GM21515 (cell line): Measurements from ENCODE around the gene MGMT.

Experiments used
- ATAC-seq: cut with Tn5 transposase; IDR thresholded peaks from one replicate; pipeline ENCODE4 v1.9.1; 2021; ENCODE audit not compliant: unreplicated experiment

Gene MGMT

GRCh38 chr10:129704786-129705525 lies 237.9 kb downstream of the MGMT start:
- no peak for ATAC-seq

GRCh38 chr10:129705676-129706075 lies 238.6 kb downstream of the MGMT start:
- ATAC-seq = no peak

DNA sequence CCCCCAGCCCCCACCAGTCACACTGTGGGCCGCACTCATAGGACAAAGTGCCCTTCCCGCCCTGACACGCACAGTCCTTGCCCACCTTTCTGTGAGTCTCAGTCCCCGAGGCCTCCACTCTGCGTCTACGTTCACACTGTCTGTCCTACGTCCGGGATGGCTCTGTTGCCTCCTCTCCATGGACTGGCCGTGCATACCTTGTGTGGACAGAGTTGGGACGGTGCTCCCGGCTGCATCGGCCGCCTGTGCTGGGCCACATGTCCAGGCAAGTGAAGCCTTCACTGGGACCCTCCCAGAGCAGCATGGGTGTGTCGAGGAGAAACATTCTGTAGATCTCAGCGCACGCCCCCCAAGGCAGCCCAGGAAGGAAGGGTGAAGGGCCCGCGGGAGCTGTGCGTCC lies 239.0 kb downstream of the MGMT start:
- no peak for ATAC-seq

DNA sequence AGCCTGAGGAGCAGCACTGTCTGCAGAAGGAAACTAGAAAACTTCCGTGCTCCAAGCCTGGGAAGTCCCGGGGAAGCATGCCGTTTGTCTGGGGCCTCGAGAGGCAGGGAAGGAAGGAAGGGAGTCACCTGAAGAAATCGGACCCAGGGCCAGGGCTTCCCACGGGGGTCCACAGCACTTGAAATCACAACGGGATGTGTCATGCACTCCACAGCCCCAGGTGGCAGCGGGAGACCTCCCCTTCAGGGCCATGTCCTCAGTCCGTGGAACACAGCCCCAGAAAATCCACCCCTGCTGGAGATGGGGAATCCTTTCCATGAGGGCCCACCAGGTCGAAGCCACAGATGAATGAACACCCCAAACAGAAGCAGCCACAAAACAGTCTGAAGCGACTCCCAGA lies 239.5 kb downstream of the MGMT start:
- ATAC-seq = no peak

- ATAC-seq = no peak
These were observed 240.7 kb downstream of the MGMT start for GRCh38 chr10:129707406-129708388.

- no peak for ATAC-seq
These were observed 242.1 kb downstream of the MGMT start for GRCh38 chr10:129709101-129709500.

DNA sequence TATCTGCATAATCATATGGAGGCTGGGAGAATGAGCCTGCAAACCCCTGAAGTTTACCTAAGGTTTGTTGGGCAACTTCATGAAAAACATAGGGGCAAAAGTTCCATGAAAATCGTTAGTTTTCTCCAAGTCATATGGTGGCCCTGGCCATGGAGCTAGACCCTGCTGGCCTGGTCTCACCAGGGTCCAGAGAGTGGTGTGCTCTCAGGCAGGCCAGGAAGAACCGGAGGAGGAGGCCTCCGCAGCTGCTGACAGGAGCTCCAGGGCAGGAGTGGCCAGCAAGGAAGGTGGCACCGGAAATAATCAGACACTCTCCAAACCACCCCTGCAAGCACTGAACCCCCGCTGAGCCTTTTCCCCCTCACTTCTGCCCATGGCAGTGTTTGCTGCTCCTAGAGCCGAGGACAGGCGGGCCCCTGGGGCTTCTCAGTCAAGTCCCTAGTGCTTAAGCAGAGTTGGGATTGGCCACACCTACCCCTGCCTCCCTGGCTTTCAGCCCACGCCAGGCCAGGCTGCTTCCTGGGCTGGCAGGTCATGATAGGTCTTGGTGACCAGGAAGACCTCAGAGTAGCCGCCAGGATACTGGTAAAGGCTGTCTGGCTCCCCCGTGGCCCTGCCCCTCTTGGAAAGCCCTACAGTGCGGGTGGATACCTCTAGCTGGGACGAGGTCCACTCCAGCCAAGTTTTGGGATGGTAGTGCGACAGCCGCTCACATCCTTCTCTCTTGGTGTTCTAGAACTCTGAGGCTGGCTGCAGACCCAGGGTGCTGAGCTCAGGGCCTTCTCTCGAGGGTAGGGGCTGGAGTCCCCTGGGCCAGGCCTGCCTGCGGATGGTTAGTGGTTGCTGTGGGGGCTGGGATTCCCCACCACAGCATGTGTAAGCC lies 242.8 kb downstream of the MGMT start:
- no peak for ATAC-seq

- no peak for ATAC-seq
These were observed 243.4 kb downstream of the MGMT start for GRCh38 chr10:129710510-129710847.

GRCh38 chr10:129711291-129711690 lies 244.2 kb downstream of the MGMT start:
- no peak for ATAC-seq

DNA sequence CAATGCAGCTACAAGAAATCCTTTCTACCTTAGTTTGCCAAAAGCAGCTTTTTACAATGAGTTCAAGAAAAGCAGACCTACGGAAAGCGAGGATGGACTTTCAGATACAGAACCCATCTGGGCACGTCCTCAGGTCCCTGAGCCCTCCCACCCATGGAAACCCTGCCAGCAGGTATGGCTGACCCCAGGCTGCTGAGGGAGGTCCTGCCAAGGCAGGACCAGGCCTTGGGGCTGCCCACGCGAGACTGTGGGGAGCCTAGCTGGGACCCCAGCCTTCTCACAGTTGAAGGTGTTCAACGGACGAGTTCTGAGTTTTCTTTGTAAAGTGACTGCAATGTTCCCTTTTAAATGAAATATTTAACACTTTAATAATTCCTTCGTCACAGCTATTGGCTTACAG lies 245.0 kb downstream of the MGMT start:
- no peak for ATAC-seq

DNA sequence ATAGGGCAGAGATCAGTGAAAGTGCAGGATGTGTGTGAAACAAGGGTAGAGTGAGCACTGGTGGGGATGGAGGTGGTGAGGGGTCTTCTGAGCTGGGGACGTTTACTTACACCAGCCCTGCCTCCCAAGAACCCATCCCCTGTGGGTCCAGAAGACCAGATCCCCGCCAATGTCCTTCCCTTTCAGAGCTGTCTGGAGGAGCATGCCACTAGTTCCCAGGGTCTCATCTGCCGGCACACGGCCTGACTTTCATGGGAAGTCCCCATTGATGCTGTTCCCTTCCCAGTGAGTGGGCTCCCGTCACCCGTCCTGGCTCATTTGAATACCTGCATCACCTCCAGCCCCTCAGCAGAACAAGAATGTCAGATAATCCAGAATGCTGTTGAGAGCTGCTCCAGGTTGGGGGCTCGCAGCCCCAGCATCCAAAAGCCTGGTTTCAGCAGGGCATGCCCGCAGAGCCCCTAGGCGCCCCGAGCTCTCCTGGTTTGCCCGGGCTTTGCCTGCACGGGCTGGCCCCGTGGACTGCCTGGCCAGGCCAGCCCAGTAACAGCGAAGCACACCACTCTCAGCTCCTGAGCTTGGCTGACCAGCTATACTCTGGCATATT lies 246.7 kb downstream of the MGMT start:
- ATAC-seq = no peak

DNA sequence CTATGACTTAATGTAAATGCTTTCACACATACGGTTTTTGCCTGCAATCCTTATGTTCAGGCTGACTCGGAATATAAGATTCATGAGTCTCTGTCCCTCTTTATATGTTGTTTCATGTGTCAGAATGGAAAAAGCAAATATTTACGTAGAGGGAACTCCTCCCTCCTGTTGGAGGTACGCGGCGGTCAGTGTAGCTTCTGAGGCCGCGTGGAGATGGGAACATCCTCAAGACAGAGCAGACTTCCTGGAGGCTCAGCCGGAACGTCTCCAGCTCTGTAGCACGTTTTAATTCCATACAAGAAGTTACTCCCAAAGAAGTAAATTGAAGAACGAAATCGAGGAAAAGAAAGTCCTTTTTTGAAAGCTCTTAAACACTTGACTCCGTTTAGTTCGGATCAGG lies 248.8 kb downstream of the MGMT start:
- no peak for ATAC-seq

DNA sequence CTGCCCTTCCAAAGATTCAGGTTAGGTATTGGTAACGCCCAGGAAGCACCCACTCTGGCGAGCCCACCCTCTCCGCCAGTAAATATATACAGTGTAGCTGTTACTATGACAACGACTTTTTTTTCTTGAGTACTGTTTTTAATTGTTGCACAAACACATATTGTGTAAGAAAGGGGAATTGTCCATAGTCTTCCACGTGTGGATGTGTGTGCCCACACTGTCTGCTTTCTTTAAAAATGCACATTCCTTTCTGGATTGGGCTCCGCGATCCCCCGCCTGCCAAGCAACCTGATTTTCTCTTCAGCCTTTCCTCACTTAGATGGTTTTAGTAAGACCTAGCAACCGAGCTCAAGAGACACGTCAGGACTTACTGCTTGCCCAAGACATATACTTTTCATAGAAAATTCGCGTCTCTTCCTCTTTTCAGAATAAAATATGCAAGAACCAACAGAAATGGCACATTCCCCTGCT lies 249.2 kb downstream of the MGMT start:
- no peak for ATAC-seq

- ATAC-seq = no peak
These were observed 249.8 kb downstream of the MGMT start for GRCh38 chr10:129716881-129717280.

DNA sequence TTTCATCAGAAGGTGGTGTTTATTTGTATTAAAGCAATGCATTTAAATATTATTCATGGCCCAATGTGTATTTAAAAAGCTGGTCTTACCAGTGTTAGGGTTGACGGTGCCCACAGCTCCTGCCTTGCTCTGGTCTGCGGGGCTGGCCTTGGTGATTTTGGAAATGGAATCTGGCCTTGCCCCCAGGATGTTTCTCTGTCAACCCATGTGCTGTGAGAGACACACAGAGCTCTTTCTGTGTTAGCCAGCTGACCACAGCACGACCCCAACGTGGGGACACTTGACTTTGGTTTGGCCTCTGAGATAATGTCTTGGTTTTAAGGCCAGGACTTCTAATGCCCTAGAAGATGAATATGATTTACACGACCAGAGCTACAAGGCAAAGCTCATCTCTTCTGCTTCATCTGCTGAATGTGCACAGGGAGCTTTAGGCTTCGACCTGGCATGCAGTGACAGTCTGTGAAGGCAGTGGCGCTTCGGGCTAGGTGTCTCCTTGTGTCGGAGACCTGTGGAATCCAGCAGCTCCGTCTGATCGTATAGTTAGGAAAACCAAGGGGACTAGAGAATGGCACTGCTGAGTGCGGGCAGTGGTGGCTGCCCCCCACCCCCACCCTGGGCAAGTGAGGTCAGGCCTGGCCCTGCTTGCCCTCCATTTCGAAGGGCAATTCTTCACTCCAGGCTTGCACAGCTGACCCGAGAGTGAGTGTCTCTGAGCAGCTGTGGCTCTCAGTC lies 250.9 kb downstream of the MGMT start:
- no peak for ATAC-seq

GRCh38 chr10:129718548-129719414 lies 251.7 kb downstream of the MGMT start:
- ATAC-seq = no peak

GRCh38 chr10:129719415-129719739 lies 252.3 kb downstream of the MGMT start:
- no peak for ATAC-seq

- ATAC-seq = no peak
These were observed 253.0 kb downstream of the MGMT start for GRCh38 chr10:129719889-129720590.

- no peak for ATAC-seq
These were observed 258.0 kb downstream of the MGMT start for GRCh38 chr10:129725011-129725410.
